ENCODE measurements around the gene PLEKHG5.

PLEKHG5 gene

DNA sequence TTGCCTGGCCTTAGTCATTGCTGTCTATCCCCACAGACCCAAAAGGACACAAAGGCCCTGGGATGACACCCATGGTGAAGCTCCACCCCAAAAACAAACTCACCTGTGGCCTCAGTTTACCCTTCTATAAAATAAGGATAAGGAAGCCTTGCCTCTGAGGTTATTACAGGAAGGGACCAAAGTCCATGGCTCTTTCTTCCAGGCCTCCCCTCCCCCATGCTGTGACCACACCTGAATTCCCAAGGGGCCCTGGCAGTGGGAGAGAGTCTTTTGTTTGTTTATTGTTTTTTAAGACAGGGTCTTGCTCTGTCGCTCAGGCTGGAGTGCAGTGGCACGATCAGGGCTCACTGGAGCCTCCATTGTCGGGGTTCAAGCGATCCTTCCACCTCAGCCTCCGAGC is 15.0 kb downstream of the PLEKHG5 start:
- DNase-seq (ENCODE audit: low spot score), result no peak

DNA sequence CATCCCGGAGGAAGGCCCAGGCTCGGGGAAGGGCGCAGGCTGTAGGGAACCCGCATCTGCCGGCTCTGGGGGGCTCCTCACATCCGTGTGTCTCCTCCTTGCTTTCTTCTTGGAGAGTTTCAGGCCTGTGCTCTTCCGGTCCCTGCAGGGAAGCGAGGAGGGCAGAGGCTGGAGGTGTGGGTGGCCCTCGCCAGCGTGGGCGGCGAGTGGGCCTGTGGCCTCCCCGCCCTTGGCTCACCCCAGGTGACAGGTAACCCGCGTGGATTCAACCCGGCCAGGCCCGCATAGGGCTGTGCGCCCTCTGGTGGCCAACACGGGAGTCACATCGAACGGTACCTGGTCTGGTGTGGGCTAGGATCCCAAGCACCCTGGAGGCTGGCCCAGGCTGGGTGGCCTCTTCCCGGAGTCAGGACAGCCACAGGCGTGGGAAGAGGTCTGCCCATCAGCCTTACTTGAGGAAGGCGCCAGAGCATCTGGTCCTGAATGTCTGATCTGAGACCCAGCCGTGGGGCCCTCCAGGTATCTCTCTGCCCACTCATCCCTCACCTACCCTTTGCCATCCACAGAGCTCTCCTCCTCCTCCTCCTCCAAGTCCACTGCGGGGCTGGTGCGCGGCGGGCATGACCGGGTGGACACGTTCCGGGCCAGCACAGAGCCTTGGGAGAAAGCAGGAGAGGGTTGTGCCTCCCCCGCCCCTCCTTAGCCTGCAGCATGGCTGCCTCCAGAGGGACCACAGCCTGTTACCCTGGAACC is 15.9 kb downstream of the PLEKHG5 start:
- peak; percentile 57 for DNase-seq (ENCODE audit: low spot score)

DNA sequence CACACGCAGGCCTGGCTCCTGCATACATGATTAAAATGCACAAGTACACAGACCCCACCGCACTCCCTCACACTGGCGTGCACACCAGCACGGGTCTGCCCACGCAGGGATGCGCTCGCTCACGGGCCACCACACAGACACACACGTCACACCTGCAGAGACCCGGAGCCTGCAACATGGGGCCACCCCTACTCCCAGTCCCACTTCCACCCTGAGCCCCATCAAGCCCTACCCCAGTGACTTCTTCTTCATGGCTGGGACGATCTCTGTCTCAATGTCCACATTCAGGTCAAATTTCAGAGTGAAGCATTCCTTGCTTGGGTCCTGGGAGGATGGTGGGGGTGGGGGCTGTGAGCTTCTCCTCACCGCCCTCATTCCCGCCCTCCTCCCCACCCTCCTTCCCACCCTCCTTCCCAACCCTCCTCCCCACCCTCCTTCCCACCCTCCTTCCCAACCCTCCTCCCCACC is 16.6 kb downstream of the PLEKHG5 start:
- no peak for DNase-seq (ENCODE audit: low spot score)

DNA sequence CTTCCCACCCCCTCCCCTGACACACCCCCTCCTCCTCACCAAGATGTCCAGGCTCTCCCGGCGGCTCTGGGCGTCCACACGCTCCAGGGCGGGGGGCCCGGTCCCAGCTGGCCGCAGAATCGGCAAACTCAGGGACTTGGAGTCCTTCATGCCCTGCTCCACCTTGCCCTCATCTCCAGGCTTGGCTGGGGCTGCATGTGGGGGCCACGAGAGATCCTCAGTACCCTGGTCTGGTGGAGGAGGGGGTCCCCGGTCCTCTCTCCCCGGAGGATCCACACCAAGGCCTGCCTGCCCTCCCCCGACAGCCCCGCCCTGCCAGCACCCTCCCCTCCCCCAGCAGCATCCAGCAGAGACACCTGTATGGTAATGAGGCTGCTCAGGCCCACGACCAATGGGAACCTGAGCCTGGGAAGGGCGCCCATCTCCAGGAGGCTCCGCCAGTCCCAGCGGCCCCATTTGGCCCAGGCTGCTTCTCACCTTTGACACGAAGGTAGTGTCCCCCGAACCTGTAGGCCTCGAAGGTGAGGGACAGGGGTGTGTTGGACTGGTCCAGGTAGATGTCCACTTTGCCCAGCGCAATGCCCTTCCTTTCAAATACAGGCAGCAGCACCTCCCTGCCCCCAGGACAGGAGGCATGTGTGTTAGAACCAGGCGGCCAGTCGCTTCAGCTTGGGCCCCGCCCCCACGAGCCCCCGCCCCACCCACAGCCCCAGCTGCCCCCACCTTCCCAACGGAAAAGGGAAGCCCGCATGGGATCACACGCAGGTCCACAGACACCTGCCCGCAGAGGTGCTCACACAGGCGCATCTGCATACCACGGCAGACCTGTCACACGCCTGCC is 17.3 kb downstream of the PLEKHG5 start:
- DNase-seq (ENCODE audit: low spot score), result peak; percentile 60

GRCh38 chr1:6473156-6473555 is 18.3 kb downstream of the PLEKHG5 start:
- DNase-seq (ENCODE audit: low spot score), result no peak

GRCh38 chr1:6472391-6472790 is 19.1 kb downstream of the PLEKHG5 start:
- no peak for DNase-seq (ENCODE audit: low spot score)

GRCh38 chr1:6471970-6472368 is 19.5 kb downstream of the PLEKHG5 start:
- no peak for DNase-seq (ENCODE audit: low spot score)

DNA sequence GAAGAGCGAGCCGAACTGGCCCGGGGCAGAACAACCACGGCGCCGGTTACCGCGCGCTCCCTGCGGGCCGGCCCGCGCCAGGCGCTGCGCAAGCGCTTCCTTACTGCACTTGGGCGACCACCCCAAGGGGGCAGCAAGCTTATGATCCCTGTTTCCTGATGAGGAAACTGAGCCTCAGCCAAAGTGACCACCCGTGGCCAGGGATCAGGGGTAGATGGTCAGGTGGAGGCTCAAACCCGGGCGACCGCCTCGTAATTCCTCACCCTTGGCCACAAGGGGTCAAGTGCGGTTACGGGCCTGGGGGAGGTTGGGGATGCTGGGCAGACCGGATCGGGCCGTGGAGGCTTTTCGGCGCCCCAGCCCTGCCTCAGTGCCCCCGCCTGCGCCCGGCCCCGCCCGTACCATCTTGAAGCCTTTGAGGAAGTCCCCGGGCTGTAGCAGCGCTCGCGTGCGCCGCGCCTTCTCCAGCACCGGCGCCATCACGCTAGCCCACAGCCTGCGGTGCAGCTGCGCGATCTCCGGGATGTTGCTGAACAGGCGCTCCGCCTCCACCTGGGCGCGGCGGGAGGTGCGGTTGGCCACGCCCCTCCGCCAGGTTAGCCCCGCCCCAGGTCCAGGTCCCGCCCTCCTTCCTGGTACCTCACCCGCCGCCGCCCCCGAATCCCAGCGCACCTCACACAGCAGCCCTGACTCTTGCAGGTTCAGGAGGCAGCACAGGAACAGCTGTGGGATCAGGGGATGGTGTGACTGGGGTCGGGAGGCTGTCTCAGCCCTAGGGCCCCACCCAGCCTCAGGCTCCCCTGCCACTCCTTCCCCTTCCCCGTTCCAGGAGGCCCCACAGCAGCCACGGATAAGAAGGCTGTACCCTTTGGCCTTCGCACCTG is 20.1 kb downstream of the PLEKHG5 start:
- no peak for DNase-seq (ENCODE audit: low spot score)

DNA sequence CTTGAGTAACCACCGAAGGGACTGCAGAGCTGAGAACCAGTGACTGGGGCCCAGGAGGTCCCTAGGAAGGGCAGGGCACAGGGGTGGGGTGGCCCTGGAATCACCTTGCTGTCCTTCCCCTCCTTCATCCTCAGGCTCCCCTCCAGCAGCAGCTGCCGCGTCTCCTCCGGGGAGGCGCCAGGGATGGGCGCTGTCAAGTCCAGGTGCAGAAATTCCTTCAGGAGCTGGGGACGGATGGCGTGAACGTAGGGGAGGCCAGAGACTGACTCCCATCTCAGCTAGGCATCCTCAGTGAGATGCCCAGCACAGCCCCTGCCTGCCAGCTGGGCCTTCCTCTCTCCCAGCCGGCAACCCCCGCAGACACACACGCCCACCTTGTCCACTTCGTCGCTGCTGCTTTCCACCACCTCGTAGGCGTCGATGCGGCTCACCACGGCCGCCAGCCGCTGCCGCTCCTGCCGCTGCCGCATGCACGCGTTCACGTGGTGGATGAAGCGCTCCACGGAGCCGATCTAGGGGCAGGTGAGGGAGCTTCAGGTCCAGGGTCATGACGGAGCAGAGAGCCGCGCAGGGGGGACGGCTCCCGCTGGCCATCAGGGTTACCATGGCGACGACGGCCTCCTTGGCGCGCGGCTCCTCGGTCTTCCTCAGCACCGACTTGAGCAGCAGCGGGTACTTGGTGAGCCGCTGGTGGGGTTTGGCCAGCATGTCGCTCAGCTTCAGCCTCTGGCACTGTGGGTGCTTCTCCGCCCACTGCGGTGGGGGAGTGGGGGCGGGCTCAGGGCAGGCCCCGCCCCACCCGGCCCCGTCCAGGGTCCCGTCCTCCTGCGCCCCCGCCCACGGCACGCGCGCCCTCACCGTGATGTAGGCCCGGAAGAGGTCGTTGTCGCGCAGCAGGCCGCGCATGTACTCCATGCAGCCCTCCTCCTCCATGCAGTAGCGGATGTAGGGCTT is 21.1 kb downstream of the PLEKHG5 start:
- DNase-seq (ENCODE audit: low spot score), result no peak

- DNase-seq (ENCODE audit: low spot score), result no peak
Observed at GRCh38 chr1:6468729-6469461, 22.6 kb downstream of the PLEKHG5 start.

DNA sequence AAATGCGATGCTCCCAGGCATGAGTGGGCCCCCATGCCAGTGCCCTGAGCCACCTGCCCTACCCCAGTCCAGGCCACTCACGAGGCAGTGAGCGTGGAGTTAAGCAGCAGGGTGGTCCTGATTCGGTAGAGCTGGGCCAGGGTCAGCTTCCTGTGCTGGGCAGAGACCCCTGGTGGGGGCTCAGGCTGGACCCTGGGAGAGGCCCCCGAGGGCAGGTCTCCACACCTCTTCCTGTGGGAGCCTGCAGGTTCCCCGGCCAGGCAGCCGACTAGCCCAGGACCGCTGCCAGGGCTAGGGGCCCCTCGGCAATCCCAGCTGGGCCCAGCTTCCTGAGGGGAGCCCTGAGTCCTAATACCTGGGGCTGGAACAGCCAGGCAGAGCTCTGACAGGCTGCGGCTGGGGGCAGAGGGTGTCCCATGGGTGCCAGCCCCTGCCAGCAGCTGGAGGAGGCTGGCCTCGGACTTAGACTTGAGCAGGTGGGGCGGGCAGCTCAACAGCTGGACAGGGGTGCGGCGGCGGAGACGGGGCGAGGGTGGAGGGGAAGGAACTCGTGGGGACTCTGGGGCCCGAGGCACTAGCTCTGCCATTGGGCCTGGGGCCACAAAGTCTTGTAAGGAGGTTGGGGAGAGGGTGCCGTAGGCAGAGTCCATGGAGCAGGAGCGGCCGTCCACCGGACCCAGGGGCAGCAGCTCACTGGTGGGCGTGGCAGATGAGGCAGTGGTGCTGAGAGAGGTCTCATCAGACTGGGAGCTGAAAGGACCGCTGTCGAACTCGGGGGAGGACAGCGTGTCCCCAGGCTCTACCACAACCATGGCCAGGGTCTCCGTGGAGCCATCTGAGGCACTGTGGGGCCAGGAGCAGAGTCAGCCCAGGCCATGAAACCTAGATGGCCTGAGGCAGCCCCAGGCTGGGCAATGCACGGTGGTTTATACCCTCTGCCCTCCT is 23.5 kb downstream of the PLEKHG5 start:
- no peak for DNase-seq (ENCODE audit: low spot score)

GRCh38 chr1:6467224-6467623 is 24.2 kb downstream of the PLEKHG5 start:
- no peak for DNase-seq (ENCODE audit: low spot score)

DNA sequence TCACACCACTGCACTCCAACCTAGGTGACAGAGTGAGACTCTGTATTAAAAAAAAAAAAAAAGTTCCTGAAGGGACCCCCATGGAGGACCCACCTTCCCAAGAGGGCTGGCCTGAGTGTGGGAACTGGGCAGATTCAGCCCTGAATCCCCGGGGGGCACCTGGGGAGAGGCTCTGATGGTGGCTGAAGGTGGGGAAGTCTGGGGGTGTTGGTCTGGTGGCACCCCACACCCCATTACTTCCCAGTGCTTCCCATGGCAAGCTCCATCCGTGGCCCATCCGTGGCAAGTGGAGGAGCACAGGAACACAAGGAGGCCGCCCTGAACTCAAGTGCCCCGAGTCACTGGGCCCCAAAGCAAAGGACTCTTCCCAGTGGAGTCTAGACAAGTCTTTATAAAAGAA is 24.7 kb downstream of the PLEKHG5 start:
- DNase-seq (ENCODE audit: low spot score), result no peak

DNA sequence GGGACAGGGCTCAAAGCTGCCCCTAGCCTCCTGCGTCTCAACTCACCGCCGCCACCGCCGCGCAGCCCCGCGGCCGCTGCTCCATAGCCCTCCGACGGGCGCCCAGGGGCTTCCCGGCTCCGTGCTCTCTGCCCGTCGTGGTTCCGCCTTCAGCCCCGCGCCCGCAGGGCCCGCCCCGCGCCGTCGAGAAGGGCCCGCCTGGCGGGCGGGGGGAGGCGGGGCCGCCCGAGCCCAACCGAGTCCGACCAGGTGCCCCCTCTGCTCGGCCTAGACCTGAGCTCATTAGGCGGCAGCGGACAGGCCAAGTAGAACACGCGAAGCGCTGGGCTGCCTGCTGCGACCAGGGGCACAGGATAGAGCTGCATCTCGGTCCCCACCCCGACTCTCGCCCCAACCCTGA is 25.4 kb downstream of the PLEKHG5 start, which contains the start of gene TNFRSF25:
TSS of gene TNFRSF25 (minus strand) at position 151 of the 400 bp plus-strand sequence. CDS start at position 85, 66 bp downstream.
- DNase-seq (ENCODE audit: low spot score), result no peak

GRCh38 chr1:6465461-6466005 is 25.9 kb downstream of the PLEKHG5 start:
- no peak for DNase-seq (ENCODE audit: low spot score)

DNA sequence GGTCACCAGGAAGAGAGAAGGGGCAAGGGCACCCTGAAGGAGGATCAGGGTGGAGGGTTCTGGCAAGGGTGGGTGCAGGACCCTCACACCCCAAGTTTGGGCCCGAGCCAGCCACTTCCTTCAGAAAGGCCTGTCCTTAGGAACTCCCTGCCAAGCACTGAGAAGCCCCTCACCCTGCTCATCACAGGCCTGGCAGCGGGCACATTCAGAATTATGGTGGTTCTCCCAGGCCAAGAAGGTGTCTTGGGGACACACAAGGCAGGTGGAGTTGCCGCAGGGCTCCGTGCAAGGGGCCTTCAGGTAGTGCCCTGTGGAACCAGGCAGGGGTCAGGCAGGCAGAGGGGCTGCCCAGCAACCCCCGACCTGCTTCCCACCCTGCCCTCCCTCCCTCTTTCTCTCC is 26.6 kb downstream of the PLEKHG5 start:
- DNase-seq (ENCODE audit: low spot score), result no peak

DNA sequence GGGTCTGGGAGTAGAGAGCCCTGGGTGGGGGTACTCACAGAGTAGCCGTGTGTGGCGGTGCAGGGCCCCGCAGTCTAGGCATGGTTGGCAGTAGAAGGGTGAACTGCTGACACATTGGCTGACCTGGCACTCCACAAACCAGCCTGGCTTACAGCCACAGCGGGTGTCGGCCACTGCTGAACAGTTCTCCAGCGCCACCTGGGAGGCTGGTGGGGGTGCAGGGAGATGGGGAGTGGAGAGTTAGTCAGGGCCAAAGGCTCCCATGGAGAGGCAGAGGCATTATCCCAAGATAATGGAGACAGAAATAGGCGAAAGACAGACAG is 27.0 kb downstream of the PLEKHG5 start:
- no peak for DNase-seq (ENCODE audit: low spot score)

GRCh38 chr1:6463120-6463412 is 28.4 kb downstream of the PLEKHG5 start:
- DNase-seq (ENCODE audit: low spot score), result no peak
